HG03196 (cell line): ENCODE measurements around the gene CCDC88C.

Source experiments
- ATAC-seq: cut with Tn5 transposase; IDR thresholded peaks from one replicate; pipeline ENCODE4 v1.9.1; 2021; ENCODE audit not compliant: unreplicated experiment

CCDC88C gene

GRCh38 chr14:91310606-91311283 is 106.9 kb downstream of the CCDC88C start:
- ATAC-seq, result no peak

GRCh38 chr14:91309756-91310280 is 107.8 kb downstream of the CCDC88C start:
- no peak for ATAC-seq

- no peak for ATAC-seq
Measured at GRCh38 chr14:91308337-91308736, 109.3 kb downstream of the CCDC88C start.

- ATAC-seq, result no peak
Measured at GRCh38 chr14:91307652-91308051, 110.0 kb downstream of the CCDC88C start.

GRCh38 chr14:91307046-91307445 is 110.6 kb downstream of the CCDC88C start:
- ATAC-seq, result no peak

- ATAC-seq, result no peak
Measured at GRCh38 chr14:91306547-91306946, 111.1 kb downstream of the CCDC88C start.

- no peak for ATAC-seq
Measured at GRCh38 chr14:91305650-91306431, 111.8 kb downstream of the CCDC88C start.

- no peak for ATAC-seq
Measured at GRCh38 chr14:91303924-91304229, 113.7 kb downstream of the CCDC88C start.

- no peak for ATAC-seq
Measured at GRCh38 chr14:91303091-91303923, 114.3 kb downstream of the CCDC88C start.

GRCh38 chr14:91302391-91302790 is 115.2 kb downstream of the CCDC88C start:
- ATAC-seq, result no peak

GRCh38 chr14:91300957-91301356 is 116.7 kb downstream of the CCDC88C start:
- ATAC-seq, result no peak

- no peak for ATAC-seq
Measured at GRCh38 chr14:91300283-91300895, 117.2 kb downstream of the CCDC88C start.

GRCh38 chr14:91299121-91300115 is 118.2 kb downstream of the CCDC88C start:
- no peak for ATAC-seq

- no peak for ATAC-seq
Measured at GRCh38 chr14:91298576-91298975, 119.0 kb downstream of the CCDC88C start.

- ATAC-seq, result no peak
Measured at GRCh38 chr14:91297081-91297711, 120.4 kb downstream of the CCDC88C start.

GRCh38 chr14:91295851-91296796 is 121.5 kb downstream of the CCDC88C start:
- no peak for ATAC-seq

- no peak for ATAC-seq
Measured at GRCh38 chr14:91295276-91295845, 122.3 kb downstream of the CCDC88C start.

- ATAC-seq, result no peak
Measured at GRCh38 chr14:91294153-91294552, 123.5 kb downstream of the CCDC88C start.
